GM23248 (cell line): Measurements from ENCODE around the gene FKBP15. TPM values are rescaled to one million over a fixed set of nuclear protein-coding genes. Genes with fewer than 3 reads are reported as not detected.

Experiments used
- DNase-seq: peaks from one replicate; pipeline ENCODE4 v3.0.0-alpha.2; 2015
- H2AFZ ChIP-seq: fragments of 200-600 bp; sonication (generic); 2 replicates; pipeline ENCODE4 v1.6.1; 2016; ENCODE audit warnings: antibody characterized with exemption
- H3F3A ChIP-seq: fragments of 200-600 bp; sonication (generic); 2 replicates; pipeline ENCODE4 v1.6.1; 2016; ENCODE audit warnings: mild to moderate bottlenecking, antibody characterized with exemption, mixed run types; ENCODE audit not compliant: insufficient read depth
- H3K27ac ChIP-seq: fragments of 200-600 bp; sonication (generic); 2 replicates; pipeline ENCODE4 v1.5.1; 2016; ENCODE audit warnings: mild to moderate bottlenecking
- H3K27me3 ChIP-seq: fragments of 200-600 bp; sonication (generic); replicated peaks from 2 replicates; pipeline ENCODE4 v1.6.1; 2016; ENCODE audit warnings: mild to moderate bottlenecking; ENCODE audit not compliant: insufficient read depth
- H3K36me3 ChIP-seq: fragments of 200-600 bp; sonication (generic); 2 replicates; pipeline ENCODE4 v1.6.1; 2016; ENCODE audit warnings: low read depth, mild to moderate bottlenecking
- H3K4me1 ChIP-seq: fragments of 200-600 bp; sonication (generic); 2 replicates; pipeline ENCODE4 v1.6.1; 2016; ENCODE audit warnings: mild to moderate bottlenecking; ENCODE audit not compliant: insufficient read depth
- H3K4me2 ChIP-seq: fragments of 200-600 bp; sonication (generic); one replicate; pipeline ENCODE4 v1.6.1; 2016; ENCODE audit warnings: mild to moderate bottlenecking; ENCODE audit not compliant: unreplicated experiment
- H3K4me3 ChIP-seq: fragments of 200-600 bp; sonication (generic); 2 replicates; pipeline ENCODE4 v1.5.1; 2016; ENCODE audit warnings: mild to moderate bottlenecking
- H3K79me2 ChIP-seq: fragments of 200-600 bp; sonication (generic); 2 replicates; pipeline ENCODE4 v1.6.1; 2016; ENCODE audit warnings: mild to moderate bottlenecking; ENCODE audit not compliant: insufficient read depth
- H3K9ac ChIP-seq: fragments of 200-600 bp; sonication (generic); 2 replicates; pipeline ENCODE4 v1.6.1; 2016; ENCODE audit warnings: mild to moderate bottlenecking
- H3K9me2 ChIP-seq: fragments of 200-600 bp; sonication (generic); 2 replicates; pipeline ENCODE4 v1.6.1; 2016; ENCODE audit warnings: mixed run types, mild to moderate bottlenecking, moderate library complexity; ENCODE audit not compliant: insufficient read depth
- H3K9me3 ChIP-seq: fragments of 200-600 bp; sonication (generic); one replicate; pipeline ENCODE4 v1.6.1; 2017; ENCODE audit warnings: low read depth
- H4K20me1 ChIP-seq: fragments of 200-600 bp; sonication (generic); 2 replicates; pipeline ENCODE4 v1.6.0; 2016; ENCODE audit not compliant: insufficient read depth
- EZH2 ChIP-seq: fragments of 200-600 bp; sonication (generic); IDR thresholded peaks from 2 replicates; pipeline ENCODE4 v1.6.1; 2018; ENCODE audit warnings: antibody characterized with exemption, mild to moderate bottlenecking; ENCODE audit not compliant: insufficient read depth, poor library complexity, severe bottlenecking
- EZH2phosphoT487 ChIP-seq: fragments of 200-600 bp; sonication (generic); IDR thresholded peaks from 2 replicates; pipeline ENCODE4 v1.6.1; 2018; ENCODE audit warnings: antibody characterized with exemption, moderate library complexity, mild to moderate bottlenecking, low read depth; ENCODE audit not compliant: insufficient read depth
- WGBS, 2 experiments: methylation state at CpG; one replicate each; pipeline ENCODE4 v1.1.6; 2015 to 2017; ENCODE audit warnings: low lambda C conversion rate in 2 of 2, low coverage in 1 of 2; ENCODE audit errors: missing lambda C conversion rate in 2 of 2; 5-methylcytosine and 5-hydroxymethylcytosine counted together
- in situ Hi-C: fragments of 300-500 bp; cut with MboI; formaldehyde crosslinking; loops from 2 replicates; pipeline ENCODE4 v1.15.0; 2020
- polyA plus RNA-seq: library from polyadenylated mRNA; unstranded; fragments of >200 nt; fragmentation: Nextera tagmentation; extraction: Ambion mirVana; gene quantifications from 2 replicates; pipeline ENCODE4 v1.2.1, GENCODE V29; 2016
- total RNA-seq: library from RNA; depleted of rRNA; stranded (reverse); fragments of >200 nt; shearing (Covaris generic); gene quantifications from 2 replicates; pipeline ENCODE4 v1.2.3, GENCODE V29; 2014

FKBP15 gene
- total and polyA plus RNA-seq, 2 experiments from 2014 or later: 17.8 to 23.1 TPM

- Histone ChIP-seq H3K79me2 (peaks cover 9% of the 10 kb centered on the region), H3K4me2 (no peak overlapping the region), H3F3A (peaks cover 8% of the 10 kb centered on the region; the same call in 1 of the 2 replicates), H3K4me1 (no peaks in the 10 kb centered on the region), H3K9me2 (no peaks in the 10 kb centered on the region), H3K27ac (no peak overlapping the region), H3K36me3 (peaks cover 39% of the 10 kb centered on the region), H3K4me3 (no peak overlapping the region), H4K20me1 (no peaks in the 10 kb centered on the region), H3K9me3 (no peaks in the 10 kb centered on the region), H3K27me3 (no peaks in the 10 kb centered on the region), H3K9ac (no peak overlapping the region), H2AFZ (no peak overlapping the region)
- in situ Hi-C loops: no loop called here
- WGBS, 2 experiments: 92 to 95% methylated on average over 4 of the region's 4 CpGs
- DNase-seq: no peak
- no peak for TF ChIP-seq EZH2
- no peak for TF ChIP-seq EZH2phosphoT487
Measured at GRCh38 chr9:113267911-113268566, 47.0 kb upstream of the FKBP15 start.

GRCh38 chr9:113266174-113266573 lies 45.1 kb upstream of the FKBP15 start:
- no peaks in the 10 kb centered on the region for H3K79me2 ChIP-seq
- TF ChIP-seq EZH2phosphoT487 (no peak), EZH2 (no peak)
- no peaks in the 10 kb centered on the region for H4K20me1 ChIP-seq
- 64 to 72% methylated on average over 3 of the region's 3 CpGs for WGBS, 2 experiments
- H2AFZ ChIP-seq: no peak overlapping the region
- no peak overlapping the region for H3K4me2 ChIP-seq
- H3K27me3 ChIP-seq: no peaks in the 10 kb centered on the region
- H3K9me3 ChIP-seq: no peaks in the 10 kb centered on the region
- no peak overlapping the region for H3K9ac ChIP-seq
- no peaks in the 10 kb centered on the region for H3K4me1 ChIP-seq
- H3K27ac ChIP-seq: no peak overlapping the region
- in situ Hi-C loops: no loop called here
- no peak overlapping the region for H3K4me3 ChIP-seq
- peaks cover 7% of the 10 kb centered on the region; the same call in 1 of the 2 replicates for H3F3A ChIP-seq
- no peak for DNase-seq
- H3K36me3 ChIP-seq: peaks cover 33% of the 10 kb centered on the region
- no peaks in the 10 kb centered on the region for H3K9me2 ChIP-seq

GRCh38 chr9:113261917-113262671 lies 41.0 kb upstream of the FKBP15 start:
- no peaks in the 10 kb centered on the region for H3K9me3 ChIP-seq
- DNase-seq: no peak
- H3K4me1 ChIP-seq: no peaks in the 10 kb centered on the region
- no peak overlapping the region for H2AFZ ChIP-seq
- peaks cover 46% of the 10 kb centered on the region for H3K36me3 ChIP-seq
- no peak overlapping the region for H3K4me2 ChIP-seq
- in situ Hi-C loops: no loop called here
- TF ChIP-seq EZH2: no peak
- no peak for TF ChIP-seq EZH2phosphoT487
- H3K9me2 ChIP-seq: no peaks in the 10 kb centered on the region
- H3K9ac ChIP-seq: no peak overlapping the region
- H3K4me3 ChIP-seq: no peak overlapping the region
- 88 to 94% methylated on average over 1 of the region's 1 CpG for WGBS, 2 experiments
- no peaks in the 10 kb centered on the region for H3K79me2 ChIP-seq
- no peaks in the 10 kb centered on the region for H4K20me1 ChIP-seq
- H3K27me3 ChIP-seq: no peaks in the 10 kb centered on the region
- H3K27ac ChIP-seq: no peak overlapping the region
- no peaks in the 10 kb centered on the region for H3F3A ChIP-seq

- Histone ChIP-seq H3K27ac (no peak overlapping the region), H2AFZ (no peak overlapping the region), H3K4me2 (no peak overlapping the region), H3K27me3 (no peaks in the 10 kb centered on the region), H4K20me1 (no peaks in the 10 kb centered on the region), H3K36me3 (peaks cover 49% of the 10 kb centered on the region), H3K4me1 (no peaks in the 10 kb centered on the region), H3K9me3 (no peaks in the 10 kb centered on the region), H3F3A (no peaks in the 10 kb centered on the region), H3K9me2 (no peaks in the 10 kb centered on the region), H3K9ac (no peak overlapping the region), H3K79me2 (peaks cover 19% of the 10 kb centered on the region), H3K4me3 (no peak overlapping the region)
- no peak for DNase-seq
- TF ChIP-seq EZH2 (no peak), EZH2phosphoT487 (no peak)
- 96 to 100% methylated on average over 1 of the region's 1 CpG for WGBS, 2 experiments
- in situ Hi-C loops: no loop called here
Measured at GRCh38 chr9:113258282-113258681, 37.2 kb upstream of the FKBP15 start.
